ENCODE measurements around the gene CSTPP1.
"Not testable (repeated sequence)": the region's sequence is repeated elsewhere in the genome, so short reads cannot be mapped to it uniquely, and the experiment has no call there.

The CSTPP1 gene

GRCh38 chr11:46912526-46913150 lies 23.9 kb upstream of the CSTPP1 start:
- DNase-seq (ENCODE audit: low read depth in 2 of 2) = no peak

GRCh38 chr11:46913484-46913883 lies 23.1 kb upstream of the CSTPP1 start:
- no peak for DNase-seq (ENCODE audit: low read depth in 2 of 2)

- DNase-seq (ENCODE audit: low read depth in 2 of 2) = no peak
Measured at GRCh38 chr11:46914363-46914762, 22.2 kb upstream of the CSTPP1 start.

- DNase-seq (ENCODE audit: low read depth in 2 of 2) = no peak
Measured at GRCh38 chr11:46914910-46915309, 21.7 kb upstream of the CSTPP1 start.

- no peak for DNase-seq (ENCODE audit: low read depth in 2 of 2)
Measured at GRCh38 chr11:46916286-46917108, 20.1 kb upstream of the CSTPP1 start.

- DNase-seq (ENCODE audit: low read depth in 2 of 2) = no peak
Measured at GRCh38 chr11:46917109-46917761, 19.3 kb upstream of the CSTPP1 start.

GRCh38 chr11:46917762-46918082 lies 18.8 kb upstream of the CSTPP1 start:
- DNase-seq (ENCODE audit: low read depth in 2 of 2) = no peak

GRCh38 chr11:46918083-46918787 lies 18.3 kb upstream of the CSTPP1 start, which contains the start of gene LRP4:
TSS of gene LRP4 (minus strand) at chr11:46918550. CDS start at chr11:46918379, 171 bp downstream.
- DNase-seq (ENCODE audit: low read depth in 2 of 2) = no peak

- DNase-seq (ENCODE audit: low read depth in 2 of 2) = no peak
Measured at GRCh38 chr11:46918788-46919513, 17.6 kb upstream of the CSTPP1 start.

- no peak for DNase-seq (ENCODE audit: low read depth in 2 of 2)
Measured at GRCh38 chr11:46920755-46921154, 15.8 kb upstream of the CSTPP1 start.

- DNase-seq (ENCODE audit: low read depth in 2 of 2) = not testable (repeated sequence)
Measured at GRCh38 chr11:46927928-46928327, 8.6 kb upstream of the CSTPP1 start.

- DNase-seq (ENCODE audit: low read depth in 2 of 2) = not testable (repeated sequence)
Measured at GRCh38 chr11:46928701-46929100, 7.9 kb upstream of the CSTPP1 start.

- DNase-seq (ENCODE audit: low read depth in 2 of 2) = no peak
Measured at GRCh38 chr11:46930089-46930488, 6.5 kb upstream of the CSTPP1 start.

GRCh38 chr11:46942172-46942571 lies 5.6 kb downstream of the CSTPP1 start:
- DNase-seq (ENCODE audit: low read depth in 2 of 2) = no peak

GRCh38 chr11:46944356-46945075 lies 8.0 kb downstream of the CSTPP1 start:
- no peak for DNase-seq (ENCODE audit: low read depth in 2 of 2)

- DNase-seq (ENCODE audit: low read depth in 2 of 2) = no peak
Measured at GRCh38 chr11:46947399-46948077, 11.0 kb downstream of the CSTPP1 start.

- DNase-seq (ENCODE audit: low read depth in 2 of 2) = no peak
Measured at GRCh38 chr11:46948378-46949131, 12.0 kb downstream of the CSTPP1 start.

GRCh38 chr11:46949297-46949696 lies 12.7 kb downstream of the CSTPP1 start:
- DNase-seq (ENCODE audit: low read depth in 2 of 2) = no peak

GRCh38 chr11:46951864-46952263 lies 15.3 kb downstream of the CSTPP1 start:
- no peak for DNase-seq (ENCODE audit: low read depth in 2 of 2)

- no peak for DNase-seq (ENCODE audit: low read depth in 2 of 2)
Measured at GRCh38 chr11:46952553-46952952, 16.0 kb downstream of the CSTPP1 start.
